Limb (tissue), 2 donors: ENCODE results near the gene GPC6.
A peak's percentile ranks its signal among the peaks of the same experiment; 100 is the strongest.

ENCODE experiments used
- DNase-seq, 2 donors: peaks; one replicate each; pipeline ENCODE4 v3.0.0-alpha.2; 2016; ENCODE audit errors: extremely low spot score in 2 of 2

GPC6 gene

DNA sequence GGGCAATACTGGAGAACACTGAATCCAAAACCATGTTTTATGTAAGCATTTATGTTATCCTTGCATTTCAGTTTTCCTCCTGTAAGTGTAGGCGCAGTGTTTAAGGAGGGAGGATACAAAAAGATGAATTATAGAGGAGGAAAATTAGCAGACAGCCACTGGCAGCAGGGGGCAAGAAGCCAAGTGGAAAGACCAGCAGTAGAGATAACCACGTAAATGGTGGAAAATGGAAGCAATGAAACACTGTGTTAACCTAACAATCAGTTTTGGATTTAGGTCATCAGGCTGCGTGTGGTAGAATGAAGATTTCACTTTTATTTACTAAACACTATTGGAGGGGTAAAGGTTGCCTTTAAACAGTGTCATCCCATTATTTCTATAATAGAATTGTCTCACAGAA, 447.3 kb downstream of the GPC6 start:
- DNase-seq = no peak

GRCh38 chr13:93674337-93674755, 447.7 kb downstream of the GPC6 start:
- DNase-seq = no peak

DNA sequence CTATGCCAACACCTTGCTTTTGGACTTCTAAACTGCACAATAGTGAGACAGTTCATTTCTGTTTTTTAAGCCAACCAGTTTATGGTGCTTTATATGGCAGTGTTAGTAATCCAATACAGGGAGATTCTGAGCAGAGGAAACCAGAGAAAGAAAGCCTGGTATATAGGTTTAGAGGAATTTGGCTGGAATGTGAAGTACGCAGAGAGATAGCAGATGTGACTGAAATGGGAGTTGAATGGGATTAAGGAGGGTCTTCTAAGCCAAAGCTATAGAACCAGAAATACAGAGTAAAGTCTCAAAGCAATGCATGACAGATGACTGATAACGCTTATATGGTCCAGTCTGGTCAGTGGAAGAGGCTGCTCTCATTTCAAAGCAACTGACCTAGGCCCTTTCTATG, 453.7 kb downstream of the GPC6 start:
- no peak for DNase-seq

DNA sequence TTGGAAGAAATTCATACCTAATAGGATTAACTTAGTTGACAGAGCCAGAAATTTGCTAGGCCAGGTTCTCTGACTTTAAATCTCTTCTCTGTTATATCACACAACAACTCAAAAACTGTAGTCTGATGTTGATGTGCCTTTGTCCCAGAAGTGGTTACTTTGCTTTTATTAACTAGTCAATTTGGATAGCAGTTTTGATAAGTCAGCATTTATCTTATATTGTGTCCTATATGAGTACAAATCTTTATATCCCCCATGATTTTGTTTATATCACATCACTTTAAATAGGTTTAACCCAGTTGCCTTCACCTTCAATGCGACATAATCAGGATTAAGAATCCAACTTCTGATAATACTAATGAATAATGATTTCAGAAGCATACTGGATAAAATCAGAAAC, 459.3 kb downstream of the GPC6 start:
- DNase-seq = no peak

- DNase-seq = no peak
These were observed 459.8 kb downstream of the GPC6 start for GRCh38 chr13:93686399-93686798.

DNA sequence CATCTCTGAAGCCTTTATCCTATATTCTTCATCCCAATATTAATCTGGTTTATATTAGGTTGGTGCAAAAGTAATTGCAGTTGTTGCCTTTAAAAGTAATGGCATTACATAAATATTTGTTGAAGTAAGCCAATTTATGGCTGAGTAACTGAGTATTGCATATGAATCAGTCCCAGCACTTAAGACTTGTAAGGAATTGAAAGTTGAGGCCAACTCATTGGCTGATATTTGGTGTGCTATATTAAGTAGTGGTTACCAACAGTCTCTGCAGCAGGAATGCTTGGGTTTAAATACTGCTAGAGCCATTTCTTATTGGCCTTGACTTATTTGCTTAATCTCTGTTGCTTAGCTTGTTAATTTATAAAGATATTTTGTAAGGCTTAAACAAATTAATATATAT, 460.7 kb downstream of the GPC6 start:
- DNase-seq = no peak

DNA sequence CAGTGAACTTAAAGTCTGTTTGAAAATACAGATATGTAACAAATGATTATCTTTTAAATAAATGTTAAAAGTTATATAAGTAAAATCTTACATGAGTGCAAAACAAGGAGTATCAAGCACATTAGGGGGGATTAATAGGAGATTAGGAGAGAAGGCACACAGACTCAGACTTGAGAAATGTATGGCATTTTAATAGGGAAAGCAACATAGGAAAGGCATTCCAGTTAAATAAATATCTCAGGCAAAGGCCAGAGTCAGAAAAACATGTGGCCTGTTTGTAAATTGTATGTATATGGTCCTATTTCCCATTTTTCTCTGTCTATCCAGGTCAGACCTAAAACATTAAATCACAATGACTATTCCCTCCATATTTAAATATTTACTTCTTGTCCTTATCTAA, 462.7 kb downstream of the GPC6 start:
- DNase-seq = no peak

- DNase-seq = peak; percentile 36 to 45
These were observed 463.5 kb downstream of the GPC6 start for GRCh38 chr13:93690139-93690538.

- no peak for DNase-seq
These were observed 471.5 kb downstream of the GPC6 start for GRCh38 chr13:93698016-93698613.

DNA sequence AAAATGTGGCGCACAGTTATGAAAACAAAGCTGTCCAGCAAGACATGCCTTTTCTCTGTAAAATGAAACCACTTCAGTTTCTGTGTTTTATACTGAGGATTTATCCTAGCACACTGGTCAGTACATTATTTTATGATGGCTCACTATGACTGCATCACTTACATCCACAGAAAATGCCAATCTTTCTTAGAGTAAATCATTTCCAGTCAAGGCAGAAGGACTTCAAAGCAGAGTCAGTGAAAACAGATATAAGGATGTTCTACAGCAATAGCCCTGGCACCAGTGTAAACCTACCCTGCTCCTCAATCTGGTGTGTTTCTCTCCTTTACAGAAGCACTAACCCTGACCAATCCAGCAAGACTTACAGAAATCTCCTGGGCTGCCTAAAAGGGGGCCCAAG, 473.5 kb downstream of the GPC6 start:
- no peak for DNase-seq

- DNase-seq = no peak
These were observed 481.9 kb downstream of the GPC6 start for GRCh38 chr13:93708308-93709075.

DNA sequence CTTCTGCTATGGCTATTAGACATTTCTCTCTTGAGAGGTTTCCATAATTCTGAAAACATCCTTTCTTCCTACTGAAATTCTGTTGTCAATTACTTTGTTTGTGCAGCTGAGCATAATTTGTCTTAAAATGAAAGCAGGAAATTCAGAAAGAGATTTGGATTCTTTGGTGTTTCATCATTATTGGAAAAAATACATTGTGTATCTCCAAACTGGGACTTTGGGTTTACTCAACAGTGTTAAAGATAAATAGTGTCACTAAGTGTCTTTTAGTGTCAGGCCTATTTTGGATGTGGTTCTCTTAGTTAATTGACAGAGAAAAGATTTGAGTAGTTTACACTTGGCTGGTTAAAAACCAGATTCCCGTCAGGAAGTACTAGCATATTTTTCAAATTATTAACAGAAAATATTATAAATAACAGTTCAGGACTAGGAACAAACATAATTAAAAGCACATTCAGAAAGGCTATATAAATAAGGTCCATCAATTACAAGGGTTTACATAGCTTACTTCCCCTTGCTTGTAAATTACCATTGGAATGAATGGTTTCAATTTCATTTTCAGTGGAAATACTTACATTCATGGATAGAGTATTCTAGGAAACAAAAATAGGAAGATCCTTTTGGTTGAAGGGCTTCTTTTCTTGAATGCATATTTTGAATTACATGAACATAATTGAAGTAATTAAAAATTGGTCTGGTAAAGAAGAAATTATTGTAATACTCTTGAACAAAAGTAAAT, 483.1 kb downstream of the GPC6 start:
- DNase-seq = peak in 1 of 2 donors; percentile 44

DNA sequence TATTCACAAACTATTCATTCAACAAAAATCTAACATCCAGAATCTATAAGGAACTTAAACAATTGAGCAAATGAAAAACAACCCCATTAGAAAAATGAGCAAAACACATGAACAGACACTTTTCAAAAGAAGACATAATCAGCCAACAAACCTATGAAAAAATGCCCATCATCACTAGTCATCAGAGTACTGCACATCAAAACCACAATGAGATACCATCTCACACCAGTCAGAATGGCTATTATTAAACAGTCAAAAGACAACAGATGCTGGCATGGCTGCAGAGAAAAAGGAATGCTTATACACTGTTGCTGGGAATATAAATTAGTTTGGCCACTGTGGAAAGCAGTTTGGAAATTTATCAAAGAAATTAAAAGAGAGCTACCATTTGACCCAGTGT, 487.6 kb downstream of the GPC6 start:
- no peak for DNase-seq

GRCh38 chr13:93715866-93716265, 489.3 kb downstream of the GPC6 start:
- DNase-seq = no peak

DNA sequence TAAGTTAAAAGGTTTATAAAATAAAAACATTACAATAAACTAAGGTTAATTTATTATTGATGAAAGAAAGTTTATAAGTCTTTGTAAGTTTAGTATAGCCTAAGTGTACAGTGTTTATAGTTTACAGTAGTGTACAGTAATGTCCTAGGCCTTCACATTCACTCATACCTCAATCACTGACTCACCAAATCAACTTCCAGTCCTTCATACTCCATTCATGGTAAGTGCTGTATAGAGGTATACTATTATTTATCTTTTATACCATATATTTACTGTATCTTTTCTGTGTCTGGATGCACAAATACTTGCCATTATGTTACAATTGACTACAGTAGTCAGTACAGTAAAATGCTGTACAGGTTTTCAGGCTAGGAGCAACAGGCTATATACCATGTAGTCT, 490.0 kb downstream of the GPC6 start:
- DNase-seq = no peak

DNA sequence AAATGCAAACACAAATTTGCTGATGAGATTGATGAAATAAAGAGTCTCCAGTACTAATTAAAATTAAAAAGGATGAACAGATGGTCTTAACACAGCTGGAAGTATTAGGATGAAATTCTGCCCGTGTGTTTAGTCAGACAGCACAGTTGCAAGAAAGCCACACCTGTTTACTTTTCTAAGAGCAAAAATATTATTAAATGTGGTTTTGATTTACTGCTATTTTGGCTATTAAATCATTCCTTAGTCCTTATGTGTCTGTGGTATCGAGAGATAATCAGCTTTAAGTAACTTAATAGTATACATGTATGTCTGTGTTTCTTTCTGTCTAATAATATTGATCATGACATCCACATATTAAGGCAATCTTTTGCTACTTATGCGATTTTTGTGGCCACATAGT, 494.9 kb downstream of the GPC6 start:
- DNase-seq = no peak

- no peak for DNase-seq
These were observed 496.7 kb downstream of the GPC6 start for GRCh38 chr13:93723316-93723715.

- DNase-seq = no peak
These were observed 497.6 kb downstream of the GPC6 start for GRCh38 chr13:93724187-93724586.

- peak in 1 of 2 donors; percentile 23 for DNase-seq
These were observed 499.8 kb downstream of the GPC6 start for GRCh38 chr13:93726173-93726957.

DNA sequence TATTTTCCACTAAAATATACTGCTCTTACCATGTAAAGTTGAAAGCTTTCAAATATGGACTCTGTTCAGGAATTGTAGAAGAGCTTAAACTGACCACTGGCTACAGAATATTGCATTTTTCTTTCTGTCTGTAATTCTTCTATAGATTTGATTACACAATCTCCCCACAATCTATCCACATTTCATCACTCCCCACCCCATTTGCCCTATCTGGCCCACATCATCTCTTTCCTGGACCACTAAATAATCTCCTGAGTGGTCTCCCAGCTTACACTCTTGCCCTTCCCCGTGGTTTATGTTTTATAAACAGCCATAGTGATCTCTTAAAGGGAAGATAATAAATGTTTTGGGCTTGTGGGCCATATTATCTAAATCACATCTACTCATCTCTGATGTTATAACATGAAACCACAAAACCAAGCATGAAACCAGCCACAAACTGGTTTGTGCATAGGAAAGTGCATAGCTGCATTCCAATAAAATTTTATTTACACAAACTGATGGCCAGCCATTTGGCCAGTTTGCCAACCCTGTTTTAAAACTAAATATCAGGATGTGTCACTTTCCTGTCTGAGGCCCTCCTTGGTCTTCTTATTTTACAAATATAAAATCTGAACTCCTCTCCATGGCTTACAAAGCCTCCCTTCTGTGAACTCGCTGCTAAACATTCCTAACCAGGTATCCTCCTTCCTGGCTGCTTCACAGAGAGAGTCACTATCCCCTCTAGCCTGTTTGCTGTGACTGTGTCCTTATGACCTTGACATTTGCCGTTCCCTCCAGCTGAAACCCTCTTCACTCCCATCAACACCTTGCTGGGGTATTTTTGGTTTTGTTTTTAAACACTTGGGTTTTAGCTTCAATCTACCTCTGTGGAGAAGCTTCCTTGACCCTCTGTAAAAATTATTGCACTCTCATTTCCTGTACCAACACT, 500.9 kb downstream of the GPC6 start:
- DNase-seq = no peak

- DNase-seq = no peak
These were observed 502.8 kb downstream of the GPC6 start for GRCh38 chr13:93729383-93729782.
